Stomach (tissue), 4 donors: ENCODE data around the gene DRD4.

Experiments used
- CTCF ChIP-seq, 7 experiments: fragments of 450-650 bp in 4 of 7; fragments of 200-600 bp in 3 of 7; sonication (generic) in 3 of 7; IDR thresholded peaks; one replicate each; pipeline ENCODE4 v1.5.1; 2016 to 2019; ENCODE audit warnings: antibody characterized with exemption in 7 of 7, control low read depth in 2 of 7, mild to moderate bottlenecking in 1 of 7
- POLR2A ChIP-seq, 4 donors: fragments of 450-650 bp; IDR thresholded peaks; one replicate each; pipeline ENCODE4 v1.6.1; 2016; ENCODE audit warnings: antibody characterized with exemption in 4 of 4, control low read depth in 2 of 4, mild to moderate bottlenecking in 1 of 4, moderate library complexity in 1 of 4
- POLR2AphosphoS5 ChIP-seq, 3 donors: sonication (generic); formaldehyde crosslinking; IDR thresholded peaks; one replicate each; pipeline ENCODE4 v1.6.1; 2016; ENCODE audit warnings: antibody characterized with exemption in 3 of 3

GRCh38 chr11:621838-622237 is 15.2 kb upstream of the DRD4 start:
- TF ChIP-seq CTCF (IDR thresholded peaks at IDR 0.05) (no peak), POLR2AphosphoS5 (IDR thresholded peaks at IDR 0.05) (no peak), POLR2A (IDR thresholded peaks at IDR 0.05) (no peak)
